ENCODE data around the gene SCFD2.
A peak's percentile ranks its signal among the peaks of the same experiment; 100 is the strongest.

SCFD2 gene

DNA sequence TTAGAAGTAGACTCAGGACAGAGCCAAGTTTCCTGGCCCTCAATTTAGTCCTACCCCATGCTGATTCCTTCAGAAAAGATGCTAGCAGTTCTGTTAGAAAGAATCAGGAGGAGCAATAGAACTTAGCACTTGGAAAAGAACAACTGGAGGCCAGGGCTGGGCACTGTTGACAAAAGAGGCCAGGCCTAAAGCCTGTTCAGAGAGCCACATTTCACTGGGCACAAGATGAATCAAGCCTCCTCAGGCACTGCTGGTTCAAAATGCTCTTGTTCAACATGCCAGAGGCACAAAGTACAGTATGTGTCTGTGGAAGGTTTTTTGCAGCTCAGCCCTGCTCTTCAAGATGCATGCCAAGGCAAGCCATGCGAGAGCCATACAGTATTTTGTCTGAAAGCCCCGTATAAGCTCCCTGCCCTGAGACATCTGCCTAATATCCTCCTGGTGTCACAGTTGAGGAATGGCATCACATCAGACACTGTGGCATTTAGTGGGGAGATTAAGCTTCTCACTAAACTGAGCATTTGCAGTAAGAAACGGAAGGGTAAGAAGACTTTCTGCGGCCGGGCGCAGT lies 450.0 kb downstream of the SCFD2 start:
- no peak for TF ChIP-seq CTCF (conservative IDR thresholded peaks at IDR 0.05; ENCODE audit: low read depth, low read length)
- no peak overlapping the region for H3K4me3 ChIP-seq (ENCODE audit: low read length)
- no peak for DNase-seq (ENCODE audit: low read depth)

DNA sequence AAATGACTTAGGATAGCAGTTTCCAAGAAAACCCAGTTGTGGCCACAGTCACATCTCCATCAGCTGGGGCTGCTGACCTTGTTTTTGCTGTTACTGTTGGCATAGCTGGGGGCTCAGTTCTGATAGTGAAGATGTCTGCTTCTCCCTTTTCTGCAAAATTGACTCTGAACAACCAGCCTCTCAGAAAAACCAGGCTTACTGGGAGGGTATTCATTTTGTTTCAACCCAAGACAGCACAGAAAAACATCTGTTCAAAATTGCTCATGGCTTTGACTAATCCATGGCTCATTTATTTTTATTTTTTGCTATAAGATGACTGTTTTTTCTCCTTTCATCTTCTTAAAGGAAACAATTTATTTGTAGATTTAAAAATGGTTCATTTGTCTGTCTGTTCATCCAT lies 450.7 kb downstream of the SCFD2 start:
- no peak for TF ChIP-seq CTCF (conservative IDR thresholded peaks at IDR 0.05; ENCODE audit: low read depth, low read length)
- no peak for DNase-seq (ENCODE audit: low read depth)
- no peak overlapping the region for H3K4me3 ChIP-seq (ENCODE audit: low read length)

DNA sequence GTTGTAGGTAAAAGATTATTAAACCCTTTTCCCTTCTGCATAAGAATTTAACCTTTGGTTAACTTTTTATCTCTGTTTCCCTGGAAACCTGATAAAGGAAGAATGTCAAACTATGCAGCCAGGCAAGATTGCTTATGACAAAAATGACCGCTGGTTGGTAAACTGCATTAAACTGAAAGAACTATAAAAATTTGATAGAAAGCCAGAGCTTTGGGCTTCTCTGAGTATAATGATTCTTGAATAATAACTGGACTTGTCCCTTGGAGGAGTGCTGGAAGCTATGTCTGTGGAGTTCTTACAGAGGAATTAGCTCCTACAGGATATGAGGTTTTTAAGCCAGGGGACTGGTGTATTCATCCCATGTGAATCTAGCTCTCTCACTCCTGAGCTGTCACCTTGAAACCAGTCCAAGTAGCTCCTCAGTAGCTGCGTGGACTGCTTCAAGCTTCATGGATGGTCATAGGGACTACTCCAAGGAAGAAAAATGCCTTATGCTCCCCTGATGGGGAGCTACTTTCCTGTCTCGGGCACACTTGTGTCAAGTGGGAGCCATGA lies 451.7 kb downstream of the SCFD2 start:
- no peak for TF ChIP-seq CTCF (conservative IDR thresholded peaks at IDR 0.05; ENCODE audit: low read depth, low read length)
- peak; percentile 56 for DNase-seq (ENCODE audit: low read depth)
- H3K4me3 ChIP-seq (ENCODE audit: low read length): no peak overlapping the region

DNA sequence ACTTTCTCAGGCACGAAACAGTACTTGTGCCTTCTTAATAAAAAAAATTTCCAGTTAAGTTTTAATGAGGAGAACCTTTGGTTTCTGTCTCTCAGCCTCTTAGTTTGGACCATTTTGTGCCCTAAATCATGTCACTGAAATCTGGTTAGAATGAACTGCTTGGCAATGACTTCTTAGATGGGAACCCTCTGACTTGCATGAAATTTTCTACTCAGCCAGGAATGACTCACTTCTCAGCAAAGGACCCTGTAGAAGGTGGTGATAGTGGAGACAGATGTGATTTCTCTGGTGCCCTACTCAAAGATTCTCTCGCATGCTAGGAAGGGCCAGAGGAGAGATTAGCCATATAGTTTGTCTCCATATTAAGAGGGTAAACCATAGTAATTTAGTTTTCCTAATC lies 453.3 kb downstream of the SCFD2 start:
- TF ChIP-seq CTCF (conservative IDR thresholded peaks at IDR 0.05; ENCODE audit: low read depth, low read length): no peak
- no peak overlapping the region for H3K4me3 ChIP-seq (ENCODE audit: low read length)
- no peak for DNase-seq (ENCODE audit: low read depth)

DNA sequence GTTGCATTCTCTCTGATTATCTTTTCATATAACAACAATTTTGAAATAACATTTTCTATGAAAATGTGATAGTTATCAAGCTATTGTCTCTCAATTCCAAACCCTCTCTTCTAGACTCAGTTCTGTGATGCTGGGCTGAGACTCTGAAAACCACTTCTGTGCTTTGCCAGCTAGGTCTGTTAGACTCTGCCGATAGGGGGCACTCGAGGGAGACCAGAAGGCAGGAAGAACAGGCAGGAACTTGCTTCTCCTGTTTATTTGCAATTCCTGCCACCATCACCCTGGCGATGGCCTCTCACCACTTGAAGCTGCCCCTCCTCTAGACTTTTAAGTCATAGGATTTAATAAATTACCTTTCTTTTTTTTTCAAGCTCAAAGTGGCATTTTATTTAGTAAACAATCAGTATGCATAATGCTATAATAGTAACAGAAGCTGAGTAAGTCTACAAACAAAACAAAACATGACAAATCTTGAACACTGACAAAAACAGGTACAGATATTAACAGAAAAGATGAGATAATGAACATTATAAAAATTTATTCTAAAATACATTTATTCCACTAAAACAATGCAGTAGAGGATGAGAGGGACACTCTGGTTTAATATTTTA lies 454.1 kb downstream of the SCFD2 start:
- peak; percentile 39 for DNase-seq (ENCODE audit: low read depth)
- peak; percentile 90 for TF ChIP-seq CTCF (conservative IDR thresholded peaks at IDR 0.05; ENCODE audit: low read depth, low read length)
- no peak overlapping the region for H3K4me3 ChIP-seq (ENCODE audit: low read length)

DNA sequence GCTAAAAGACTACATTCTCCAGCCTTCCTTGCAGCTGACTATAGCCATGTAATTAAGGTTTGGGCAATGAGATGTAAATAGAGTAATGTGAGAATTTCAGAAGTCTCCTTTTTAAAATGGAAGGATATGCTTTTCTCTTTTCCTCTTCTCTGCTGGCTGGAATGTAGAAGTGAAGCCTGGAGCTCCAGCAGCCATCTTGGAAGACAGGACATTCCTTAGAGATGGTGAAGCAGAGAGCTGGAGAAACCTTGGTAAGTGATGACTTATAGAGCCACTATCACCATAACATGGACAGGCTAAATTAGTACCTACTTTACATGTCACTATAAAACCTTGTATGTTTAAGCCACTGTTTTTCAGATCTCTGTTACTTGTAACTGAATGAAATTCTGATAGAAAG lies 455.7 kb downstream of the SCFD2 start:
- no peak for TF ChIP-seq CTCF (conservative IDR thresholded peaks at IDR 0.05; ENCODE audit: low read depth, low read length)
- DNase-seq (ENCODE audit: low read depth): no peak
- no peak overlapping the region for H3K4me3 ChIP-seq (ENCODE audit: low read length)

DNA sequence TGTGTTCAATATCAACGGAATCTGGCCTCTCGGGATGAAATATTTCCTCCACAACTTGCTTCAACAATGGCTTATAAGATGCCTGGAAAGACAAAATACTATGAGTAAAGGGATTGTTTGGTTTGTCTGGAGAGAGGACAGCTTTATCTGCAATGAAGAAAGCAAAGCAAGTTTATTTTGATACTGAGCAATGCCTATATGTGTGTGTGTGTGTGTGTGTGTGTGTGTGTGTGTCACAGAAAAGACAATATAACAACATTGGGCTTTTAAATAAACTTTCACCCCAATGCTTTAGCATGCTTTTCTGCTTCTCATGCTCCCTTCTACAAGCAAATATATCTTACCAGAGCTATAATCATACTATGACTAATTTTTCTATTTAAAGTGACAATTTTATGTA lies 458.4 kb downstream of the SCFD2 start:
- TF ChIP-seq CTCF (conservative IDR thresholded peaks at IDR 0.05; ENCODE audit: low read depth, low read length): no peak
- no peak for DNase-seq (ENCODE audit: low read depth)
- H3K4me3 ChIP-seq (ENCODE audit: low read length): no peak overlapping the region

All from retinal pigment epithelial cell (primary cell).